Right atrium auricular region (tissue), 2 donors: ENCODE results near the gene DMD. TPM values are rescaled to one million over a fixed set of nuclear protein-coding genes. Genes with fewer than 3 reads are reported as not detected.

Experiments used
- DNase-seq: peaks from one replicate; pipeline ENCODE4 v3.0.0-alpha.2; 2019; ENCODE audit warnings: low spot score
- H3K27ac ChIP-seq, 2 donors: fragments of 200-600 bp; sonication (generic); 1 replicate in 1 of 2; 2 replicates in 1 of 2; pipeline ENCODE4 v1.5.1; 2016 to 2019
- H3K27me3 ChIP-seq, 2 donors: fragments of 200-600 bp; sonication (generic); one replicate each; pipeline versions ENCODE4 v1.5.1 to v1.6.0; 2017 to 2019
- H3K36me3 ChIP-seq: fragments of 200-600 bp; sonication (generic); one replicate; pipeline ENCODE4 v1.5.1; 2016
- H3K4me1 ChIP-seq, 2 donors: fragments of 200-600 bp; sonication (generic); one replicate each; pipeline versions ENCODE4 v1.5.1 to v1.6.0; 2017 to 2019
- H3K4me3 ChIP-seq, 2 donors: fragments of 200-600 bp; sonication (generic); 1 replicate in 1 of 2; 2 replicates in 1 of 2; pipeline ENCODE4 v1.5.1; 2017 to 2019; ENCODE audit warnings: mild to moderate bottlenecking in 1 of 2, moderate library complexity in 1 of 2
- H3K9me3 ChIP-seq, 2 donors: fragments of 200-600 bp; sonication (generic); one replicate each; pipeline ENCODE4 v1.5.1; 2019
- total RNA-seq, 2 donors: library from RNA; depleted of rRNA; stranded (reverse); fragments of >200 nt; gene quantifications; one replicate each; pipeline ENCODE4 v1.1.0, GENCODE V29; 2016
- TF ChIP-seq, protein P1 (sequence below), 2 donors: fragments of 200-600 bp; sonication (generic); IDR thresholded peaks; one replicate each; pipeline ENCODE4 v1.5.1; 2019; ENCODE audit warnings: antibody characterized with exemption in 2 of 2

The DMD gene
- total RNA-seq, 2 donors from 2014 or later: 111 to 135 TPM

DNA sequence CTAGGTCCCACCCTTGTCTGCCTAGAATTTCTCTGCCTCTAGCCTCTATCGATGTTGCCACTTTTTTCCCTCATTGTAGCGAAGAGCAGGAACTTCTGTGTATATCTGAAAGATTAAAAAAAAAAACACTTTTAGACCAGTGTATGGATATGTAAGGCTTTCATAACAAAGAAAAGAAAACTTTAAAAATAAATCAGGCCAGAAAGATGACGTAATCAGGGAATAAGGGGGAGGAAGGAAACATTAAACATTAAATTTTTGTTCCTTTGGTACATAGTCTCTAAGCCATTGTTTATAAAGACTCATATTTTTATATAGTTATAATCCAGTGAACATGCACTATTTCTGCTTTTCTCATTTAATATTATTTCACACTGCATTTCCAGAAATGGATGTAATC lies 2113.3 kb downstream of the DMD start:
- TF ChIP-seq, protein P1, sequence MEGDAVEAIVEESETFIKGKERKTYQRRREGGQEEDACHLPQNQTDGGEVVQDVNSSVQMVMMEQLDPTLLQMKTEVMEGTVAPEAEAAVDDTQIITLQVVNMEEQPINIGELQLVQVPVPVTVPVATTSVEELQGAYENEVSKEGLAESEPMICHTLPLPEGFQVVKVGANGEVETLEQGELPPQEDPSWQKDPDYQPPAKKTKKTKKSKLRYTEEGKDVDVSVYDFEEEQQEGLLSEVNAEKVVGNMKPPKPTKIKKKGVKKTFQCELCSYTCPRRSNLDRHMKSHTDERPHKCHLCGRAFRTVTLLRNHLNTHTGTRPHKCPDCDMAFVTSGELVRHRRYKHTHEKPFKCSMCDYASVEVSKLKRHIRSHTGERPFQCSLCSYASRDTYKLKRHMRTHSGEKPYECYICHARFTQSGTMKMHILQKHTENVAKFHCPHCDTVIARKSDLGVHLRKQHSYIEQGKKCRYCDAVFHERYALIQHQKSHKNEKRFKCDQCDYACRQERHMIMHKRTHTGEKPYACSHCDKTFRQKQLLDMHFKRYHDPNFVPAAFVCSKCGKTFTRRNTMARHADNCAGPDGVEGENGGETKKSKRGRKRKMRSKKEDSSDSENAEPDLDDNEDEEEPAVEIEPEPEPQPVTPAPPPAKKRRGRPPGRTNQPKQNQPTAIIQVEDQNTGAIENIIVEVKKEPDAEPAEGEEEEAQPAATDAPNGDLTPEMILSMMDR (IDR thresholded peaks at IDR 0.05): no peak

GRCh38 chrX:31093639-31093975 lies 2117.7 kb downstream of the DMD start:
- no peak for DNase-seq
- Histone ChIP-seq H3K27me3 (no peaks in the 10 kb centered on the region), H3K27ac (no peak overlapping the region)

More for the DNA sequence above, 2113.3 kb downstream of the DMD start:
- no peak overlapping the region for H3K27ac ChIP-seq
- no peaks in the 10 kb centered on the region for H3K36me3 ChIP-seq
- peaks cover 0 to 8% of the 10 kb centered on the region in 2 donors for H3K9me3 ChIP-seq
- no peaks in the 10 kb centered on the region for H3K4me1 ChIP-seq
- no peak for DNase-seq
- no peaks in the 10 kb centered on the region for H3K27me3 ChIP-seq
- no peak overlapping the region for H3K4me3 ChIP-seq

DNA sequence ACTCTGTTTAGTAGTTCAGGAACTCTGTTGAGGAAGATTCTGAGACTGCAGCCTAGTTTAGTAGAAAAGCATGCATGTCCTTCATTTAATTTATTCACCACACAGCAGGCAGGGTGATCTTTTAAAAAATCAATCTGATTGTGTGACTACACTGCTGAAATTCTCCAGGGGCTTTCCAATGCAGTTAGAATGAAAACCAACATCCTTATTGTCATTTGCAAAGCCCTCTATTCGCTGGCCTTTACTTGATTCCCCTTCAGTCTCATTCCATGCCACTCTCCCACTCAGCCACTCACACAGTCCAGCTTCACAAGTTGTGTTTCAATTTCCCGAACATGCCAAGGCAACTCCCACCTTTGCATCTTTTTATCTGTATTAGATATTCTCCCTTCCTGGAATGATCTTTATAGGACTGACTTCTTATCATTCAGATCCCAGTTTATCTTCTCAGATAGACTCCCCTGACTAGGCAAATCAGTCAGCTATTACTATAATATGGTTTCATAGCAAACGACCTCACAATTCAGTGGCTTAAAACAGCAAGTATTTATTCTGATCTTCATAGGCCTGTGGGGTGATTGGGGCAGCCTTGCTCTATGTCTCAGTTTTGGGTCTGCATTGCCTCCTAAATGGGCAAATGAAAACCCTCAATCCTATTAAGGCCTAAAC lies 2118.2 kb downstream of the DMD start:
- no peak for DNase-seq
- no peaks in the 10 kb centered on the region for H3K27me3 ChIP-seq
- no peak overlapping the region for H3K27ac ChIP-seq
- H3K9me3 ChIP-seq: peaks cover 0 to 8% of the 10 kb centered on the region in 2 donors
- no peaks in the 10 kb centered on the region for H3K4me1 ChIP-seq
- H3K36me3 ChIP-seq: no peaks in the 10 kb centered on the region
- no peak overlapping the region for H3K4me3 ChIP-seq
- TF ChIP-seq, protein P1 (IDR thresholded peaks at IDR 0.05): no peak

More at GRCh38 chrX:31093639-31093975, 2117.7 kb downstream of the DMD start:
- H3K4me3 ChIP-seq: no peak overlapping the region
- H3K4me1 ChIP-seq: no peaks in the 10 kb centered on the region
- no peaks in the 10 kb centered on the region for H3K36me3 ChIP-seq
- TF ChIP-seq, protein P1 (IDR thresholded peaks at IDR 0.05): no peak
- H3K9me3 ChIP-seq: peaks cover 0 to 8% of the 10 kb centered on the region in 2 donors

DNA sequence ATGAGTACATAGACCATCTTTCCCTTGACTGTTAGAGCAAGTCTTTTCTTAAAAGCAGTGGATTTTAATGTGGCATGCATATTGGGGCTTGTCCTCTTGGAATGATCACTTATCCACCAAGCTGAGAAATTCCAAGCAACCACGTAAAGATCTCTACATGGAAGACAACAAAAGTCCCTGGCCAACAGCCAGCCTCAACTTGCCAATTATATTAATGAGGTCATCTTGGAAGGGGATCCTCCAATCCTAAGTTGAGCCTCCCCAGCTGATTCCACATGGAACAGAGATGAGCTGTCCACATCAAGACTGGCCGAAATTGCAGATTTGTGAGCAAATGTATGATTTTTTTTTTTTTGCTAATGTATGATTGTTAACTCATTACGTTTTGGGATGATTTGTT lies 2118.9 kb downstream of the DMD start:
- no peaks in the 10 kb centered on the region for H3K27me3 ChIP-seq
- no peaks in the 10 kb centered on the region for H3K4me1 ChIP-seq
- H3K9me3 ChIP-seq: peaks cover 0 to 8% of the 10 kb centered on the region in 2 donors
- no peak overlapping the region for H3K27ac ChIP-seq
- no peaks in the 10 kb centered on the region for H3K36me3 ChIP-seq
- H3K4me3 ChIP-seq: no peak overlapping the region
- TF ChIP-seq, protein P1 (IDR thresholded peaks at IDR 0.05): no peak
- no peak for DNase-seq

GRCh38 chrX:31091819-31092218 lies 2119.5 kb downstream of the DMD start:
- peaks cover 0 to 8% of the 10 kb centered on the region in 2 donors for H3K9me3 ChIP-seq
- H3K27ac ChIP-seq: no peak overlapping the region
- H3K4me3 ChIP-seq: no peak overlapping the region
- no peaks in the 10 kb centered on the region for H3K4me1 ChIP-seq
- DNase-seq: no peak
- no peaks in the 10 kb centered on the region for H3K27me3 ChIP-seq
- TF ChIP-seq, protein P1 (IDR thresholded peaks at IDR 0.05): no peak
- no peaks in the 10 kb centered on the region for H3K36me3 ChIP-seq

DNA sequence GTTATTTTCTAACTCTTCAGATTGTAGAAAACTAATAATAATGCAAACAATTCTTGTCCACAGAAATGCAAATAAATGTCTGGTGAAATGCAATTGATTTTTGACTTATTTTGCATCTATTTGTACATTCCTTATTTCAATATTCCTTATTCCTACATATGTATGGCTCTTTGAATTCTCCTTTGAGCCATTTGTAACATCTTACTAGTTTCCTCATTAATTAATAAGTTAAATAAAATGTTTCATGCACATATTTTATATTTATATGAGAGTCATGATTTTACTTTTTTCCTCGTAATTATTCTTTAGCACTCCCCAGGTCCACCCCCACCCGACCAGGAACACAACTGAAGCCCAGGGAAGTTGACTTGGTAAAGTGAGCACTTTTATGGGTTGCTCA lies 2136.8 kb downstream of the DMD start:
- DNase-seq: no peak
- TF ChIP-seq, protein P1 (IDR thresholded peaks at IDR 0.05): no peak
- Histone ChIP-seq H3K4me3 (no peak overlapping the region), H3K4me1 (no peaks in the 10 kb centered on the region), H3K9me3 (peaks cover 0 to 22% of the 10 kb centered on the region in 2 donors), H3K27me3 (no peaks in the 10 kb centered on the region), H3K36me3 (no peaks in the 10 kb centered on the region), H3K27ac (no peak overlapping the region)
